ENCODE results near the gene SAMD14. TPM values are rescaled to one million over a fixed set of nuclear protein-coding genes. Genes with fewer than 3 reads are reported as not detected.

SAMD14 gene
- total RNA-seq, 1 donor from 2014 or later: 0.26 TPM

GRCh38 chr17:50174444-50174843, 44.5 kb upstream of the SAMD14 start:
- no peak for FAIRE-seq
- no peak for TF ChIP-seq CTCF (IDR thresholded peaks at IDR 0.05; ENCODE audit: insufficient read depth, low read length, severe bottlenecking)
- H3K36me3 ChIP-seq (ENCODE audit: control insufficient read depth, insufficient read depth, low read length): no peaks in the 10 kb centered on the region
- DNase-seq (ENCODE audit: low read depth): no peak
- no peak overlapping the region for H3K4me3 ChIP-seq (ENCODE audit: low read depth, low read length)
- no peaks in the 10 kb centered on the region for H3K27me3 ChIP-seq (ENCODE audit: control insufficient read depth, insufficient read depth, low read length)

- H3K36me3 ChIP-seq (ENCODE audit: control insufficient read depth, insufficient read depth, low read length): no peaks in the 10 kb centered on the region
- no peak overlapping the region for H3K4me3 ChIP-seq (ENCODE audit: low read depth, low read length)
- no peak for TF ChIP-seq CTCF (IDR thresholded peaks at IDR 0.05; ENCODE audit: insufficient read depth, low read length, severe bottlenecking)
- H3K27me3 ChIP-seq (ENCODE audit: control insufficient read depth, insufficient read depth, low read length): no peaks in the 10 kb centered on the region
- DNase-seq (ENCODE audit: low read depth) (peak; percentile 75), FAIRE-seq (no peak)
Observed at GRCh38 chr17:50173335-50173941, 43.5 kb upstream of the SAMD14 start.

GRCh38 chr17:50172936-50173334, 43.0 kb upstream of the SAMD14 start:
- Histone ChIP-seq H3K36me3 (ENCODE audit: control insufficient read depth, insufficient read depth, low read length) (no peaks in the 10 kb centered on the region), H3K27me3 (ENCODE audit: control insufficient read depth, insufficient read depth, low read length) (no peaks in the 10 kb centered on the region), H3K4me3 (ENCODE audit: low read depth, low read length) (no peak overlapping the region)
- FAIRE-seq (no peak), DNase-seq (ENCODE audit: low read depth) (no peak)
- no peak for TF ChIP-seq CTCF (IDR thresholded peaks at IDR 0.05; ENCODE audit: insufficient read depth, low read length, severe bottlenecking)

GRCh38 chr17:50172130-50172529, 42.2 kb upstream of the SAMD14 start:
- Histone ChIP-seq H3K36me3 (ENCODE audit: control insufficient read depth, insufficient read depth, low read length) (no peaks in the 10 kb centered on the region), H3K27me3 (ENCODE audit: control insufficient read depth, insufficient read depth, low read length) (no peaks in the 10 kb centered on the region), H3K4me3 (ENCODE audit: low read depth, low read length) (no peak overlapping the region)
- no peak for TF ChIP-seq CTCF (IDR thresholded peaks at IDR 0.05; ENCODE audit: insufficient read depth, low read length, severe bottlenecking)
- DNase-seq (ENCODE audit: low read depth) (no peak), FAIRE-seq (no peak)

- TF ChIP-seq CTCF (IDR thresholded peaks at IDR 0.05; ENCODE audit: insufficient read depth, low read length, severe bottlenecking): no peak
- DNase-seq (ENCODE audit: low read depth) (no peak), FAIRE-seq (no peak)
- Histone ChIP-seq H3K36me3 (ENCODE audit: control insufficient read depth, insufficient read depth, low read length) (no peaks in the 10 kb centered on the region), H3K27me3 (ENCODE audit: control insufficient read depth, insufficient read depth, low read length) (no peaks in the 10 kb centered on the region), H3K4me3 (ENCODE audit: low read depth, low read length) (no peak overlapping the region)
Observed at GRCh38 chr17:50171371-50172071, 41.6 kb upstream of the SAMD14 start.
